Thyroid gland (tissue), 4 donors: ENCODE measurements around the gene CDC6.

Source experiments
- CTCF ChIP-seq, 6 experiments: fragments of 200-600 bp in 3 of 6; fragments of 450-650 bp in 3 of 6; sonication (generic) in 3 of 6; IDR thresholded peaks; one replicate each; pipeline ENCODE4 v1.5.1; 2016 to 2019; ENCODE audit warnings: antibody characterized with exemption in 6 of 6, mild to moderate bottlenecking in 2 of 6, inconsistent platforms in 1 of 6, moderate library complexity in 1 of 6
- POLR2A ChIP-seq, 2 donors: fragments of 450-650 bp; IDR thresholded peaks; one replicate each; pipeline ENCODE4 v1.6.1; 2017; ENCODE audit warnings: antibody characterized with exemption in 2 of 2, mild to moderate bottlenecking in 2 of 2, moderate library complexity in 1 of 2

GRCh38 chr17:40307001-40307730 is 19.5 kb downstream of the CDC6 start:
- TF ChIP-seq CTCF (IDR thresholded peaks at IDR 0.05) (no peak), POLR2A (IDR thresholded peaks at IDR 0.05) (no peak)
